GM12864 (cell line): ENCODE measurements around the gene C9orf50.

ENCODE experiments used
- DNase-seq: peaks from one replicate; pipeline ENCODE4 v3.0.0-alpha.2; 2011; ENCODE audit warnings: low read depth
- H3K4me3 ChIP-seq: 2 replicates; pipeline ENCODE4 v1.5.1; 2011; ENCODE audit warnings: mild to moderate bottlenecking, low read depth, low read length, control low read depth
- TF ChIP-seq, protein P1 (sequence below): IDR thresholded peaks from 2 replicates; pipeline ENCODE4 v1.5.1; 2011; ENCODE audit warnings: low read depth, mild to moderate bottlenecking, moderate library complexity, low read length, control low read depth, inconsistent platforms; ENCODE audit errors: missing control alignments

The C9orf50 gene

DNA sequence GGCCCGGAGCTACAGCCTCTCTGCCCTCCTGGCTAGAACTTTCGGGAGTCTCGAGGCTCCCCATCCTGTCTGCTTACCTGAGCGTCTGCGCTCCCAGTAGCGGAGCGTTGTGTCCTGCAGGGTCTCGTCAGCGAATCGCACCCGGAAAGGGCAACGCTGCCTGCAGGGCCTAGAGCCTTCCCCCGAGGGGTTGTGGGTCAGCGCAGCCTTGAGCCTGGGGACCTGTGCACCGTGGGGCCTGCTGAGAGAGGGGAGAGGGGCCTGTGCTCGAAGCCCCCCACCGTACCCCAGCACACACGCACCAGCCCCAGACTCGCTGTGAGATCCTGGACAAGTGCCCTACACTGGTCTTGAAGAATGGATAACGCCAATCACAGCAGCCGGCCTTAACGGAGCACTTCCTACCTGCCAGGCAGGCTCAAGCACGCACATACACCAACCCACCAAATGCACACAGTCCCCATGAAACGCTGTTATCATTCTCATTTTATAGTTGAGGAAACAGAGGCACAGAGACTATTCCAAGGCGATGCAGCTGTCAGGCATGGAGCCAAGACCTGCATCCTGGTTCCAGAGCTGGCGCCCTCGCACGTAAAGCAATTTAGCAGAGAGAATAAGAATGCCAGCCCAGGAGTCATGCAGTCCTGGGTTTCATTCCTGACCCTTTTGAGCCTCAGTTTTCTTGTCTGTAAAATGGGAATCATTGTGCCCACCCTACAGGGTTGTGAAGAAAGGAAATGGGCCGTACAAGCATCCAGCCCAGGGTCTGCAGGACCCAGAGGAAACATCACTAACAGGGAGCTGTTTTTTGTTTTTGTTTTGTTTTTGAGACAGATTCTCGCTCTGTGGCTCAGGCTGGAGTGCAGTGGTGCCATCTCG is 5.3 kb downstream of the C9orf50 start:
- TF ChIP-seq, protein P1, sequence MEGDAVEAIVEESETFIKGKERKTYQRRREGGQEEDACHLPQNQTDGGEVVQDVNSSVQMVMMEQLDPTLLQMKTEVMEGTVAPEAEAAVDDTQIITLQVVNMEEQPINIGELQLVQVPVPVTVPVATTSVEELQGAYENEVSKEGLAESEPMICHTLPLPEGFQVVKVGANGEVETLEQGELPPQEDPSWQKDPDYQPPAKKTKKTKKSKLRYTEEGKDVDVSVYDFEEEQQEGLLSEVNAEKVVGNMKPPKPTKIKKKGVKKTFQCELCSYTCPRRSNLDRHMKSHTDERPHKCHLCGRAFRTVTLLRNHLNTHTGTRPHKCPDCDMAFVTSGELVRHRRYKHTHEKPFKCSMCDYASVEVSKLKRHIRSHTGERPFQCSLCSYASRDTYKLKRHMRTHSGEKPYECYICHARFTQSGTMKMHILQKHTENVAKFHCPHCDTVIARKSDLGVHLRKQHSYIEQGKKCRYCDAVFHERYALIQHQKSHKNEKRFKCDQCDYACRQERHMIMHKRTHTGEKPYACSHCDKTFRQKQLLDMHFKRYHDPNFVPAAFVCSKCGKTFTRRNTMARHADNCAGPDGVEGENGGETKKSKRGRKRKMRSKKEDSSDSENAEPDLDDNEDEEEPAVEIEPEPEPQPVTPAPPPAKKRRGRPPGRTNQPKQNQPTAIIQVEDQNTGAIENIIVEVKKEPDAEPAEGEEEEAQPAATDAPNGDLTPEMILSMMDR, result no peak
- no peak overlapping the region for H3K4me3 ChIP-seq
- DNase-seq, result no peak

DNA sequence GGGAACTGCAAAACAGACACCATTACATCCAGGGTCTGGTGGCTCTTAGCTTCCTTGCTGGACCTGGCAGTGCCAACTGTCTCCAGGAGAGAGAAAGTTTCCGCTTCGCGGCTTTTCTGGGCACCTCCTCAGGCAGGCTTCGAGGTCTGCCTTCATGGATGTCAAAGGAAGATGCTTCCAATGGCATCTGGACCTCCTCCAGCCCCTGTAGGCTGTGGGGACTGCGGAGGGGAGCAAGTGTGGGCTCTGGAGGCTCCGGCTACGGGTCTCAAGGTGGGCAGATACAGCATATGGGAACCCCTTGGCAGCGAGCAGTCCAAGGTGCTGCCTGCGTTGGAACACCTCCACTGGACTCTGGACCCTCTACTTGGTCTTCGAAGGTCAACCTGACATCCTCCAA is 6.0 kb downstream of the C9orf50 start:
- TF ChIP-seq, protein P1, result no peak
- no peak for DNase-seq
- H3K4me3 ChIP-seq, result no peak overlapping the region

DNA sequence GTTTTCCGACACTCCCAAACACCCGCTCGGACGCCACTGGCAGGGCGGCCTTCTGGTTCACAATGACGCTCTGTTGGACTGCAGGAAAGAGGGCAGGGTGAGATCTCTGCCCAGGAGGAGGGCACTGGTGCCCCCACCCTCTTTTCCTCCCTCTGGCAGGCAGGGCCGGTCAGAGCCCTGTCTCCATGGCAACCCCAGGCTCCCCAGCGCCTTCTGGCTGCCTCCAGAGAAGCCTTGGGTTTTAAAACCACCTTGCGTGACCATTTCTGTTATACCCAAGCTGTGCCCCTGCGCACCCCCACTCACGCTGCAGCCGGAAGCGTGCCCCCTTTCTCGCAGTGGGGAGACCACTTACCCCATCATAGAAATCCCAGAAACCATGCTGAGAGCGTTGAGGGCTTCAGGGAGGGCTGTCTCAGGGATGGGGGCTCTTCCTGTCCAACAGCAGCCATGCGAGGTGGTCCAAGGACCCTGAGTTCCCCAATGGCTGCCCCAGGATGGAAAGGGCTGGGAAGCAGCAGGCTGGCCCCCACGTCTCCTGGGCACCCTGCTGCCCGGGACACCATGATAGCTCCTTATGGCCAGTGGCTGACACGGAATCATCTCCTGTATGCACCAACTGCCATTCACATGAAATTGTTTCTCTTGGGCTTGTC is 7.3 kb downstream of the C9orf50 start:
- no peak overlapping the region for H3K4me3 ChIP-seq
- DNase-seq, result no peak

DNA sequence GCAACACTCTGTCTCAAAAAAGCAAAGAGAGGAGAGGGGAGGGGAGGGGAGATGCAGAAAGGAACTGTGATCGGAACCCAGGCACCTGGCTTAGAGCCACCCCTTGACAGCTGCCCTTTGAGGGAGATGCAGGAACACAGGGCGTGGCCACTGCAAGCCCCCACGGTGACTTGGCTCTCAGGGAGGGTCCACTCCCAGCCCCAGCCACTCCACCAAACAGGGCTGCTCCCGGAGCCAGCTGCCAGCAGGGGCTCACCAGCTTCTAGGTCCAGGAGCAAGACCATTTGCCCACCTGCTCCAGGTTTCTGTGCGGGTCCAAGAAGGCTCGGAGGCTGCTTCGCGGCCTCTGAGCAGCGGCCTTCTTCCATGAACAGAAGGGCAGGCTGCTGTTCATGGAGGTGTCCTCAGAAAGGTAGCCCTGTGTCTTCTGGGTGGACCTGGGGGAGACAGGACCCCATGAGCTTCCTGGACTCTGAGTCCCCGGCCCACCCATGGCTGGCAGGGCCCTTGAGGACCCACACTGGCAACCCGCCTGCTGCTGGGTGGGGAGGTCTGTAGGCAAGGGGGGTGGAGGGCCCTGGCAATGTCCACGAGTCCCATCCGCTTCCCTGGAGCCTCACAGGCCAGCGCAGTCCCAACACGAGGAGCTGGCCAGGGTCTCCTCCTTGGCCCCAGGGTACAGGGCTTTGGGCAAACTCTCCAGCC is 7.9 kb downstream of the C9orf50 start:
- TF ChIP-seq, protein P1, result no peak
- no peak overlapping the region for H3K4me3 ChIP-seq
- no peak for DNase-seq

More for the DNA sequence above, 7.3 kb downstream of the C9orf50 start:
- TF ChIP-seq, protein P1, result no peak

DNA sequence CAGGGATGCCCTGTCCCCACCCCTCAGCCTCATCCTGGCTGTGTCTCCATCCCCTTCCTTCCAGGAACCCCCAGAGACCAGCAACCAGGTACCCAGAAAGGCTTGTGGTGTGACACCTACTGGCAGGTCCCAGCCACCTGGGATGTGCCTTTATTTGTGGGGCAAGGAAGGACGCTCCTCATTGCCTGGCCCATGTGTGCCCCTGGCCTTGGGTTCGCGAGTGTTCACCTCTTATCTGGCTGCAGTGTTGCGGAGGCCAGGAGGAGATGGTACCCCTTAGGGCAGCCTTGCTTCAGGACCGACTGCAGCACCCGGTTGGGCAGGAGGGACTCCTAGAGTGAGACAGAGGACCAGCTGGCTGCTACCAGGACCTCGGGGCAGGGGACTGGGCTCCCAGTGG is 8.8 kb downstream of the C9orf50 start:
- TF ChIP-seq, protein P1, result no peak
- no peak overlapping the region for H3K4me3 ChIP-seq
- DNase-seq, result no peak

DNA sequence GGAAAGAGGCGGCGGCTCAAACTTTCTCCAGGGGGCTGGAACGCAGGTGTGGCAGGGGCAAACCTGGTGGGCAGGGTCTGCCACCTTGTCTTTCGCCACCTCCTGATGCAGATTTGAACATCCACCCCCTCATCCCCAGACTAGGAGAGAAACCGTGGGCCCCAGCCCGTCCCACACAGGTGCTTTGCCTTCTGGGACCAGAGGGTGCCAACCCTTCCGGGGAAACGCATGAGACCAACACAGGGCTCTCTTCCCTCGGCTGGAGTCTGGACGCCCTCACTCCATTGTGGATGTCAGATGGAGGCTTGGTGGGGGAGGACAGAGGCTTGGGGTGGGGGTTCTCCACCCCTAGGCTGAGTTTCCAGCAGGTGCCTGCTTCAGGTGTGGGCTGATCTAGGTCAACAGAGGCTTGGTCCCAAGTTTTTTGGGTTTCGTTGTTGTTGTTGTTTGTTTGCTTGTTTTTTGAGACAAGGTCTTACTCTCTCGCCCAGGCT is 9.5 kb downstream of the C9orf50 start:
- no peak overlapping the region; the same call in 1 of the 2 replicates for H3K4me3 ChIP-seq
- no peak for DNase-seq
- TF ChIP-seq, protein P1, result no peak
